Vagina (tissue), 2 donors: ENCODE data around the gene SCARB1.

Experiments used
- POLR2A ChIP-seq, 2 donors: fragments of 450-650 bp; IDR thresholded peaks; one replicate each; pipeline ENCODE4 v1.6.1; 2017; ENCODE audit warnings: antibody characterized with exemption in 2 of 2, mild to moderate bottlenecking in 2 of 2, moderate library complexity in 2 of 2
- TF ChIP-seq, protein P1 (sequence below), 3 experiments: fragments of 450-650 bp in 2 of 3; fragments of 200-600 bp in 1 of 3; sonication (generic) in 1 of 3; IDR thresholded peaks; one replicate each; pipeline ENCODE4 v1.5.1; 2017 to 2019; ENCODE audit warnings: antibody characterized with exemption in 3 of 3, mild to moderate bottlenecking in 2 of 3, moderate library complexity in 2 of 3

DNA sequence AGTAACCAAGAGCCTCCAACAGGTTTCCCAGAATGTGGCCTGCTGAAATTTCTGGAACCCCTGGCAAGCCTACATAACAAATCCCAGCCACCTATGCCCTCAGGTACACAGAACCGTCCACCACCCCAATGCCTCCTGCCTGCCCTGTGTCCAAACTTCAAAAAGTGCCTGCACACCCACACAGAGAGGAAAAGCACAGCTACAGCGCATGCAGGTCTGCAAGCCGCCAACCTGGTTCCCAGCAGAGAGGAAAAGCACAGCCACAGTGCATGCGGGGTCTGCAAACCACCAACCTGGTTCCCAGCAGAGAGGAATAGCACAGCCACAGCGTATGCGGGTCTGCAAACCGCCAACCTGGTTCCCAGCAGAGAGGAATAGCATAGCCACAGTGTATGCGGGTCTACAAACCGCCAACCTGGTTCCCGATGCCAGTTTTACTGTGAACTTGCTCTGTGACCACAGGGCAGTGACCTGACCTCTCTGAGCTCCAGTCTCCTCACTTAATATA, 113.5 kb downstream of the SCARB1 start:
- no peak for TF ChIP-seq POLR2A (IDR thresholded peaks at IDR 0.05)
- TF ChIP-seq, protein P1, sequence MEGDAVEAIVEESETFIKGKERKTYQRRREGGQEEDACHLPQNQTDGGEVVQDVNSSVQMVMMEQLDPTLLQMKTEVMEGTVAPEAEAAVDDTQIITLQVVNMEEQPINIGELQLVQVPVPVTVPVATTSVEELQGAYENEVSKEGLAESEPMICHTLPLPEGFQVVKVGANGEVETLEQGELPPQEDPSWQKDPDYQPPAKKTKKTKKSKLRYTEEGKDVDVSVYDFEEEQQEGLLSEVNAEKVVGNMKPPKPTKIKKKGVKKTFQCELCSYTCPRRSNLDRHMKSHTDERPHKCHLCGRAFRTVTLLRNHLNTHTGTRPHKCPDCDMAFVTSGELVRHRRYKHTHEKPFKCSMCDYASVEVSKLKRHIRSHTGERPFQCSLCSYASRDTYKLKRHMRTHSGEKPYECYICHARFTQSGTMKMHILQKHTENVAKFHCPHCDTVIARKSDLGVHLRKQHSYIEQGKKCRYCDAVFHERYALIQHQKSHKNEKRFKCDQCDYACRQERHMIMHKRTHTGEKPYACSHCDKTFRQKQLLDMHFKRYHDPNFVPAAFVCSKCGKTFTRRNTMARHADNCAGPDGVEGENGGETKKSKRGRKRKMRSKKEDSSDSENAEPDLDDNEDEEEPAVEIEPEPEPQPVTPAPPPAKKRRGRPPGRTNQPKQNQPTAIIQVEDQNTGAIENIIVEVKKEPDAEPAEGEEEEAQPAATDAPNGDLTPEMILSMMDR (IDR thresholded peaks at IDR 0.05) = no peak
